H1 (cell line): ENCODE data around the gene ARID5B. TPM values are rescaled to one million over a fixed set of nuclear protein-coding genes. Genes with fewer than 3 reads are reported as not detected.

ENCODE experiments used
- CHD7 ChIP-seq: fragments of 300-600 bp; sonication (generic); IDR thresholded peaks from 2 replicates; pipeline ENCODE4 v1.7.1; 2012; ENCODE audit warnings: low read length, moderate library complexity, mild to moderate bottlenecking, inconsistent platforms; ENCODE audit not compliant: insufficient replicate concordance
- polyA plus RNA-seq, 7 experiments: library from polyadenylated mRNA; depleted of rRNA in 3 of 7; stranded (reverse) in 5 of 7; unstranded in 2 of 7; fragments of >200 nt in 5 of 7; fragments of 200-250 nt in 2 of 7; gene quantifications; 1 replicate in 5 of 7; 2 replicates in 1 of 7; 4 replicates in 1 of 7; pipeline versions ENCODE4 v1.2.1 to v1.2.3, GENCODE V29; 2011 to 2013; ENCODE audit warnings: missing spikeins in 2 of 7, mixed read lengths in 2 of 7
- total RNA-seq: library from RNA; stranded (reverse); fragmentation: NEBNext Ultra II Directional; extraction: Animal tissue kit (Norgen Biotek cat#: 25700); gene quantifications from 2 replicates; pipeline ENCODE4 v1.2.1, GENCODE V29; 2021

ARID5B gene
- total and polyA plus RNA-seq, 2 of the 8 experiments (the other 6 are each of a cell fraction or from before 2014, with no cell fraction given), result 0.21 to 1.1 TPM

- no peak for TF ChIP-seq CHD7
Observed at GRCh38 chr10:62062752-62063512, 161.4 kb downstream of the ARID5B start (continued).
